ENCODE measurements around the gene TUBGCP6.

DNA sequence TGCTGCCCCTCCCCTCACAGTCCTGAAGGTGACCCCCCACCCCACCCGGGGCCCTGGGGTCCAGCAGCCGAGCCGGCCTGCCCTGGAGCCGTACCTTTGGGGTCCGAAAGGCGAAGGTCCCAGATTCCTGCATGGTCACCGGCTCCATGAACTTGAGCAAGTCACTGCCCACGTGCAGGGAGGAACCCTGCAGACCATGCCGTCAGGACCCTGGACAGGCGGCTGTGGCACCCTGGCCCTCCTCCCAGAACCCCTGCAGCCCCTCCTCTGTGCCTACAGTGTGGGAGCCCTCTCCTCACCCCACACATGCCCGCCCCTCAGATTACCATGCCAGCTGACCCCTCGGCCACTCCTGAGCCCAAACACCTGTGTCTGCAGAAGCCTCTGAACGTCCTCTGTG lies 39.7 kb upstream of the TUBGCP6 start:
- TF ChIP-seq SP1 (IDR thresholded peaks at IDR 0.05) (no peak), ELF4 (IDR thresholded peaks at IDR 0.05) (no peak), BHLHE40 (IDR thresholded peaks at IDR 0.05; ENCODE audit: borderline replicate concordance) (no peak), L3MBTL2 (conservative IDR thresholded peaks at IDR 0.05) (no peak)
